ENCODE measurements around the gene ASMTL.

Gene ASMTL

GRCh38 chrX:1397001-1397400 lies 55.7 kb downstream of the ASMTL start:
- in situ Hi-C loops (cut with HindIII; ENCODE audit: low pct_ligation_motif_present, low sequenced_read_pairs): no loop called here
- no peak overlapping the region for H3K27ac ChIP-seq
- TF ChIP-seq CTCF (IDR thresholded peaks at IDR 0.05; ENCODE audit: low read depth, low read length, missing control alignments): no peak
- DNase-seq: no peak
- no peak overlapping the region for H3K4me3 ChIP-seq (ENCODE audit: low read depth, low read length)
- no peaks in the 10 kb centered on the region for H3K27me3 ChIP-seq (replicated peaks)
- H3K36me3 ChIP-seq (replicated peaks): peaks cover 11% of the 10 kb centered on the region

GRCh38 chrX:1395646-1396216 lies 57.0 kb downstream of the ASMTL start:
- no peak for TF ChIP-seq CTCF (IDR thresholded peaks at IDR 0.05; ENCODE audit: low read depth, low read length, missing control alignments)
- in situ Hi-C loops (cut with HindIII; ENCODE audit: low pct_ligation_motif_present, low sequenced_read_pairs): no loop called here
- H3K36me3 ChIP-seq (replicated peaks): peaks cover 12% of the 10 kb centered on the region
- no peak for DNase-seq
- no peak overlapping the region for H3K27ac ChIP-seq
- H3K4me3 ChIP-seq (ENCODE audit: low read depth, low read length): no peak overlapping the region
- H3K27me3 ChIP-seq (replicated peaks): no peaks in the 10 kb centered on the region

GRCh38 chrX:1394731-1395501 lies 57.8 kb downstream of the ASMTL start:
- Histone ChIP-seq H3K4me3 (ENCODE audit: low read depth, low read length) (peak overlapping the region; percentile 17), H3K27me3 (replicated peaks) (no peaks in the 10 kb centered on the region), H3K27ac (no peak overlapping the region), H3K36me3 (replicated peaks) (peaks cover 12% of the 10 kb centered on the region)
- no peak for DNase-seq
- TF ChIP-seq CTCF (IDR thresholded peaks at IDR 0.05; ENCODE audit: low read depth, low read length, missing control alignments): no peak
- in situ Hi-C loops (cut with HindIII; ENCODE audit: low pct_ligation_motif_present, low sequenced_read_pairs): no loop called here

GRCh38 chrX:1393871-1394615 lies 58.7 kb downstream of the ASMTL start:
- in situ Hi-C loops (cut with HindIII; ENCODE audit: low pct_ligation_motif_present, low sequenced_read_pairs): no loop called here
- H3K27me3 ChIP-seq (replicated peaks): no peaks in the 10 kb centered on the region
- TF ChIP-seq CTCF (IDR thresholded peaks at IDR 0.05; ENCODE audit: low read depth, low read length, missing control alignments): no peak
- peak overlapping the region; percentile 17 for H3K4me3 ChIP-seq (ENCODE audit: low read depth, low read length)
- peaks cover 21% of the 10 kb centered on the region for H3K36me3 ChIP-seq (replicated peaks)
- DNase-seq: no peak
- no peak overlapping the region for H3K27ac ChIP-seq

GRCh38 chrX:1392376-1393068 lies 60.2 kb downstream of the ASMTL start:
- in situ Hi-C loops (cut with HindIII; ENCODE audit: low pct_ligation_motif_present, low sequenced_read_pairs): no loop called here
- Histone ChIP-seq H3K27me3 (replicated peaks) (no peaks in the 10 kb centered on the region), H3K27ac (peak overlapping the region; percentile 95), H3K36me3 (replicated peaks) (peaks cover 33% of the 10 kb centered on the region), H3K4me3 (ENCODE audit: low read depth, low read length) (peak overlapping the region; percentile 71)
- TF ChIP-seq CTCF (IDR thresholded peaks at IDR 0.05; ENCODE audit: low read depth, low read length, missing control alignments): no peak
- peak; percentile 40 for DNase-seq

All from brain microvascular endothelial cell (primary cell).